H54 (cell line): ENCODE results near the gene ANXA8L1.
"Not testable (repeated sequence)": the region's sequence is repeated elsewhere in the genome, so short reads cannot be mapped to it uniquely, and the experiment has no call there.

Experiments used
- DNase-seq: peaks from one replicate; pipeline ENCODE4 v3.0.0; 2011; ENCODE audit warnings: low spot score, mixed read lengths; ENCODE audit not compliant: insufficient read length
- FAIRE-seq: peaks from 3 replicates; lab custom pipeline; 2011; peaks lifted over from hg19 to GRCh38; lab: Jason Lieb, UNC
- POLR2A ChIP-seq: IDR thresholded peaks from 2 replicates; pipeline ENCODE4 v1.6.1; 2011; ENCODE audit warnings: low read depth, mild to moderate bottlenecking, low read length

The ANXA8L1 gene, protein sequence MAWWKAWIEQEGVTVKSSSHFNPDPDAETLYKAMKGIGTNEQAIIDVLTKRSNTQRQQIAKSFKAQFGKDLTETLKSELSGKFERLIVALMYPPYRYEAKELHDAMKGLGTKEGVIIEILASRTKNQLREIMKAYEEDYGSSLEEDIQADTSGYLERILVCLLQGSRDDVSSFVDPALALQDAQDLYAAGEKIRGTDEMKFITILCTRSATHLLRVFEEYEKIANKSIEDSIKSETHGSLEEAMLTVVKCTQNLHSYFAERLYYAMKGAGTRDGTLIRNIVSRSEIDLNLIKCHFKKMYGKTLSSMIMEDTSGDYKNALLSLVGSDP

DNA sequence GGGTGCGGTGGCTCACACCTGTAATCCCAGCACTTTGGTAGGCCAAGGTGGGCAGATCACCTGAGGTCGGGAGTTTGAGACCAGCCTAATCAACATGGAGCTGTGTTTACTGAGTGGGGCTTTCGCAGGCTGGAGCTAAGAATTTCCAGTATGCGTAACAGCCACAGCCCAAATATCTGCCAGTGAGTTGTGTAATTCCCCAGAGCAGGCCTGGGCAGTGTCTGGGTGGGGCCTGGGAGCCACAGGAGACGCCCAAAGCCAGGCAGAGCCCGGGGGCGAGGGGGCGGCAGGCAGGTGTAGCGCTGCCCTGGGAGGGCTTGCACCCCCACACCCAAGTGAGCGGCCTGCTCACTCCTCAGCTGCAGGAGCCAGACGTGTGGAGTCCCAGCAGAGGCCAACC is at the start of gene ANXA8L1:
Gene ANXA8L1, plus strand, starts transcription at position 371 of the 400 bp plus-strand sequence. CDS start 76 bp downstream, outside the sequence.
- DNase-seq, FAIRE-seq: not testable (repeated sequence)

DNA sequence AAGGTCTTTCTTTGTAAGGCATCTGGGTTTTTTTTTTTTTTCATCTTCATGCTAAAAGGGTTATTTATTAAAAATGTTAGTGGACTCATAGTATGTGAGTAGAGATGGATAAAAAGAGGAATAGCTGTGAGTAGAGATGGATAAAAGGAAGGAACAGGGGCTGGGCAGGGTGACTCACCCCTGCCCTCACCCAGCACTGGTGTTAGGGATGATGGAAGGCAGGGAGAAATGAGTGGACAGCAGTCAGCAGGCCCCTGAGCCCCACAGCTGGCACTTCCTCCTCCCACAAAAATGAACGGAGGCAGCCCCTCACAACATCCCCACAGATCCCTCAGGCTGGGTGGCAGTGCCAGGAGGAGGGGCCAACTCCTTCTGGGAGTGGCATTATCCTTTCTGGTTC is 49.5 kb upstream of the ANXA8L1 start:
- DNase-seq, result no peak
- no peak for TF ChIP-seq POLR2A
- FAIRE-seq, result no peak

DNA sequence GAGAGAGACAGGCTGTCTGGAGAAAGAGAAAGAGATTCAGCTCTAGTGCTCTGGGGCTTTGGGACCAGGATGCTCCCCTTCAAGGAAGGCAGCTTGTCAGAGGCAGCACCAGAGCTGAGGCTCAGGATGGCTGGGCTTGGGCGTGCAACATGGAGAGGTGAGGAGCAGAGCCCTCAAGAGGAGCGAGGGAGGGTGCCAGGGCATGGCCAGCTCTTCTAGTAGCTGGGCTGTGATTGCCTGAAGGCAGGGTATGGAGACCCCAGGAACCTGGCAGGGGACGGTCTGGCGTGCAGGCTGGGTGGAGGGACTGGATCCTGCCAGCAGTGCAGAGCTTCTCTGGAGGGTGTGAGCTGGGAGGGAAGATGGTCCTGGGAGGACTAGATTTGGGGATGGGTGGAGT is 48.6 kb upstream of the ANXA8L1 start:
- DNase-seq (no peak), FAIRE-seq (no peak)
- no peak for TF ChIP-seq POLR2A

DNA sequence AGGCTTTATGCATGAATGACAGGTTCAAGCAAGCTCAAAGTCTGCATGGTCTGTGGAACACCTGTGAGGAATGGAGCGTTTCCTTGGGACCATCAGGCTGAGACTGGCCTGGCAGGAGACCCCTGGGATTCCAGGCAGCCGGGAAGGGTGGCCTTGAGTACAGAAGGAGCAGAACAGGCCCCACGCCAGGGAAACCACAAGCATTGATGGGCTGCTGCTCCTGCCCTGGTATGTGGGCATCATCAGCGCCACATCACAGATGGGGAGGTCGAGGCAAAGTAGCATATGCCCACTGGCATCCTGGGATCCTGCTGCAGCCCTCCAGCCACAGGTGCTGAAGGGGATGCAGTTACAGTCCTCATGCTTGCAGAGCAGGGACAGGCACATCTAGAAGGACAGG is 47.9 kb upstream of the ANXA8L1 start:
- FAIRE-seq (no peak), DNase-seq (no peak)
- TF ChIP-seq POLR2A, result no peak

DNA sequence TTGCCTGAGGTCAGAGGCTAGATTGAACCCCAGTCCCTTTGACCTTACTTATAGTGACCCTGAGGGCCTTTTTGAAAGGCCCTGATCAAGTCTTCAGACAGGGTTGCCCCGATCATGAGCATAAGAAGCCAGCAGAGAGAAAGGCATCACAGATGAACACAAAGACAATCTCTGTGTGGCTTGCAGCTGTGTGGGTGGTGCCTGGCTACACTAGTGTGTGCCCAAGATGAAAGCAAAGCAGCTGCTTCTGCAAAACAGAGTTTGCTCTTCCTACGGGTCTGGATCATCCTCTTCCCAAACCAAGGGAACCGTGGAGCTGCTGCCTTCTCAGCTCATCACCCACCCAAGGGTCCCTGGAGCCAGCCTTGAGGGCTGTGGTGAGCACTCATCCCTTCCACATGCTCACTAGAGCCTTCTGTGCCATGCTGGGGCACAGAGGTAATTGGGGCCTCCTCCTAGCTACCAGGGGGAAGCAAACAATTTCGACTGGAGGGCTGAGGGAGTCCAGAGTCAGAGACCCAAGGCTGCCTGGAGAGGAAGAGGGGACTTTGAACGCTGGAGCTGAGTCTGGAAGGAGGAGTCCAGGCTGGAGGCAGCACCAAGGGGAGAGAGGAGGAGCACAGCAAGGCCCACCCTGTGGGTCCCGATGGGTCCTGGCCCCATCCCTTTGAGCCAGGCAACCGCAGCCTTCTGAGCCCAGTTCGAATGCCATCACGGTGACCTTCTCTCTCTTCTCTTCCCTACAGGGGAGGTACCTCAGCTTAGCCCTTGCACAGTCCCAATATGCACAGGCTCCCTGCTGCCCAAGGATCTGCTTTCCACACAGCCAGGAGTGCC is 46.5 kb upstream of the ANXA8L1 start:
- DNase-seq, result no peak
- no peak for FAIRE-seq
- TF ChIP-seq POLR2A, result no peak

DNA sequence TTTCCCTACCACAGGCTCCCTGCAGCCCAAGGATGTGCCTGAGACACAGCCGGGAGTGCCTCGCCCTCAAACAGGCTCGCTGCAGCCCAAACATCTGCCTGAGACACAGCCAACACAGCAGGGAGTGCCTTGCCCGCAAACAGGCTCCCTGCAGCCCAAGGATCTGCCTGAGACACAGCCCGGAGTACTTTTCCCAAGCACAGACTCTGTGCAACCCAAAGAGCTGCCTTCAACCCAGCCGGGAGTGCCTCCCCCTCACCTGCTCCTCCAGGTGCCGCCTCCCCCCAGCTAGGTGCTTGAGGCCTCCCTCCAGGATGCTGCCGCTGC is 45.9 kb upstream of the ANXA8L1 start:
- TF ChIP-seq POLR2A, result no peak
- FAIRE-seq (no peak), DNase-seq (no peak)

DNA sequence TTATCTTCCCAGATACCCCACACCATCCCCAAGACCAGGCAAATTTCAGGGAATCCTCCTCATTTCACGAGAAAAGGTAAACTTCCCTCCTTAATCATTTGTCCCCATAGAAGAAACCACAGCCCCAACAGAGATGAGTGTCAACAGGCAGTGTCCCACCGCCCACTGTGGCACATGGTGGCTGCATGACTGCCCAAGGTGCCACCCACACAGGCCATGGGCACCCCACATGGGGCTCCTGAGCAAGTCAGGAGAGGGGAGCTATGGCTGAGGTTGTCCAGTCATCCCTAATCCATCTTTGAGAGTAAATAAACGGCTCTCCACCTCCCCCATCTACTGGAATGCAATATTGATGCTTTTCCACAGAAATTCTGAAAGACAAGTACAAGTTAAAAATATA is 44.7 kb upstream of the ANXA8L1 start:
- no peak for FAIRE-seq
- DNase-seq, result no peak

DNA sequence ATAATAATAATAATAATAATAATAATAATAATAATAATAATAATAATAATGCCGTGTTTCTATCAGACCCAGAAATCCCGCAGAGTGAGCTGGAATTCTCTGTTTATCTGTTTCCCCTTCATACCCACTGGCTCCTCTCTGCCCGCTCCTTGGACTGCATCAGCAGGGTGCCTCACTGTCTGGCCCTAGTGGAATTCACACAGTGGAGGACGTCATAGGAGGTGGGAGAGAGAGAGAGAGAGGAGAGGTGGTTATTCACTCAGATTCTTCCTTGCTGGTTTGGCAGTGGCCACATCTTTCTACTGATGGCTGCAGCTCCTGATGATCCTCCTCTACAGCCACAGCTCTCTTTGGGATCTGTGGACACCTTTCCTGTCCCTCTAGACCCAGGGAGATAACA is 10.1 kb upstream of the ANXA8L1 start:
- DNase-seq, FAIRE-seq: not testable (repeated sequence)

More for the DNA sequence above, 44.7 kb upstream of the ANXA8L1 start:
- TF ChIP-seq POLR2A, result no peak

DNA sequence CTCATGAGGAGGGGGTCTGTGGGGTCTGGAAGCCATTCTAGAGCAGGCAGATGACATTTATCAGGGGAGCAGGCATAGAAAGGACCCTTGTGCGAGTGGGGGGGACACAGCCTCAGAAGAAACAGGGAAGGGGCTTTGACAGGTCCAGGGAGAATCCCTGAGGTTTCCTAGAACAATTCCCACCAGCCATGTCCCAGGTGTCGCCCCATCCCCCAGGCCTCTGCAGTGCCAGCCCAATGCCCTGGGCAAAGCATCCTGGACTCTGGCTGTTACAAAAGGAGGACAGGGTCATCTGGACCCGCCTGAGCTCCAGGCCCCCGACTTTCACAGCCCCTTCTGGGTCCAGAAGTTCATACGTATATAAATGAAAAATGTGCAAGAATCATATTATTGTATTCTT is 8.4 kb upstream of the ANXA8L1 start:
- not testable (repeated sequence) for FAIRE-seq, DNase-seq

DNA sequence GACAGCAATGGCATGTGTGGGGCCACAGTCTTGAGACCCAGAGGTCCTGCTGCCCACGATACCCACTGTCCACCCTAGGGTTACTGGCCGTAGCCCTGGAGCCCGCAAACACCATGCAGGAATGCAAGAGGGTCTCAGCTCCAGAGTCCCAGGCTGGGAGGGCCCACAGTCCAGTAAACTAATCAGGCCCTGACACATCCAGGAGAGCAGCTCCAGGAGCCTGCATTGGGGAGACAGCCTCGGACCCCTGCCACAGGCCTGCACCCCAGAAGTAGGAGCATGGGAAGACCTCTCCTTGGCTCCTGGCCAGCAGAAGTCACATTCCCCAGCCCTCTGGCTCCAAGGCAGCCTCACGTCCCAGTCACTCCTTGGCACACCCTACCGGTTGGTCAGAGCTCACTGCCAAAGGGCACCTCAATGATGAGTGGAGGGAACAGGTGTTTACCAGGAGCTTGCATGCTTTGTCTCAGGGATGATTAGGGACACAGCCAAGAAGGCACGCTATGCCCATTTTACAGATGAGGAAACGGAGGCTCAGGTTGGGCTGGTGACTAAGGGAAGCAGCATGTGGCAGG is 7.8 kb upstream of the ANXA8L1 start:
- DNase-seq, FAIRE-seq: not testable (repeated sequence)

DNA sequence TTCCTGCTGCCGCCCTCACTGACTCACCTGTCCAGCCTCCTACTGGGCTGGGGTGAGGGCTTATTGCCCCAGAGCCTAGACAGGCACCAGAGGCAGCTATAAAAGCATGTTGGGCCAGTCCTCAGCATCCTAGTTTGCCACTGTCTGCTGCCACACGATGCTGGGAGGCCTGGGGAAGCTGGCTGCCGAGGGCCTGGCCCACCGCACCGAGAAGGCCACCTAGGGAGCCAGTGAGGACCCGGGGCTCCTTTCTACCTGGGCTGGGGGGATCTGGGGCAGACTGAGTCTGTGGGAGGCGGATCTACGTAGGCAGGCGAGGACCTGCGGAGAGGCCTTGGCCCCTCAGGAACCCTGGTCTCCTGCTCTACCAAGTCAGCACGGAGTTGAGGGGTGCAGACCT is 6.6 kb upstream of the ANXA8L1 start:
- not testable (repeated sequence) for DNase-seq, FAIRE-seq

DNA sequence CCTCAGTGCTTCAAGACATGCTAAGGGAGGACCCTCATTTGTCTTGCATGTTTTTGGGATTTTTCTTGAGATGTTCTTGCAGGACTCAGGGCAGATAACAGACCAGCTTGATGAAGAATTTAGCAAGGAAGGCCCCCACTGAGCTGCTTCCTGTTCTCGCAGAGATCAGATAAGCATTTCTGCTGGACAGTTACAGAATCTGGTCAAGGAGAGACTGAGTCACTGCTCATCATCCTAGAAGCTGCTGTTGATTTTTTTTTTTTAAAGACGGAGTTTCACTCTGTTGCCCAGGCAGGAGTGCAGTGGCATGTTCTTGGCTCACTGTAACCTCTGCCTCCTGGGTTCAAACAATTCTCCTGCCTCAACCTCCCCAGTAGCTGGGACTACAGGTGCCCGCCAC is 1.2 kb upstream of the ANXA8L1 start:
- FAIRE-seq, DNase-seq: not testable (repeated sequence)

DNA sequence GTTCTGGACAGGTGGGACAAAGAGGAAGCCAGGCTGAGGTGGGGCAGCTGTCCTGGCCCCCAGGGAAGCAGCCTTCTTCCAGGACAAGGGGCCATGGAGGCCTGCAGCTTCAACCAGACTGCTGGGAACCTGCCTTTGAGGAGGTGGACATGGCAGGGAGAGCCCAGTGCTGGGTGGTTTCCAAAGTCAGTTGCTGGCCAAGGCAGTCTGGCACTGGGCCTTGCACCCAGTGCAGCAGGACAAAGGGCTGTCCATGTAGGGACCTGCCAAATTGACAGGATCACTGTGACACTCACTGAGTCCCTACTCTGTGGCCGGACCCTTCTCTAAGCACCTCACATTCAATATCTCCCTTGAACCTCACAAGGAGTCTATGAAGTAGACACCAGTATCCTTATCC is 1.4 kb downstream of the ANXA8L1 start:
- not testable (repeated sequence) for DNase-seq, FAIRE-seq

DNA sequence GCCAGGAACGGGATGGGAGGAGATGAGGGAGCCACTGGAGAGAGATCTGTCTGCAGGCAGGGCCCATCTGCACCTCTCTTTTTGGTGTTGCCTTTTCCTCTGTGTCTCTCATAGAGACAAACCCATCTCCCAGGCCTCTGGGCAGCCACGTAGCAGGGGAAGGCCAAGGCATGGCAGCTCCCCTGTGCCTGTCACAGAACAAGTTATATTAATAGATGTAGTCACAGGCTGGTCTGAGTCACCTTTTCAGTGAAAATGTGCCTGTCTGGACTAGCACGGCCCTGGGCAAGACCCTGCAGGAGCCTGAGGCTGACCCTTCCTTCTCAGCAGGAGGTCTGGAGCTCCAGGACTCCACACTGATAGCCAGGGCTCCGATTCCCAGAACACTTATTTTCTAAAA is 2.1 kb downstream of the ANXA8L1 start:
- not testable (repeated sequence) for DNase-seq, FAIRE-seq

DNA sequence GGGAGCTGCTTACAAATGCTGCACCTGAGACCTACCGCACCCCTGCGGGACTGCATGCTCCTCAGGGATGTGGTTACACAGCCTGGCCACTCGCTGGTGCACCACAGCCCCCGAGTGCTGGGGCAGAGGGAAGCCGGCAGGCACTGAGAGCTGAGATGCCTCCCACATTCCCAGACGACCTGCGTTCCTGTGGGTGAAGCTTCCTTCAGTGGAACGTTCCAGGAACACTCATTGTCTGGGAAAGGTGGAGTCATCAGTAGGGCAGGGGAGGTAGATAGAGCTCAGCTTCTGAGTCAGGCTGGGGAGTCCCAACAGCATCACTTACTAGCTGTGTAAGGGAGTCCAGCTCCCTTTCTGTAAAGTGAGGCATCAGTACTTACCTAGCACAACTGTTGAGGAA is 2.5 kb downstream of the ANXA8L1 start:
- not testable (repeated sequence) for DNase-seq, FAIRE-seq

DNA sequence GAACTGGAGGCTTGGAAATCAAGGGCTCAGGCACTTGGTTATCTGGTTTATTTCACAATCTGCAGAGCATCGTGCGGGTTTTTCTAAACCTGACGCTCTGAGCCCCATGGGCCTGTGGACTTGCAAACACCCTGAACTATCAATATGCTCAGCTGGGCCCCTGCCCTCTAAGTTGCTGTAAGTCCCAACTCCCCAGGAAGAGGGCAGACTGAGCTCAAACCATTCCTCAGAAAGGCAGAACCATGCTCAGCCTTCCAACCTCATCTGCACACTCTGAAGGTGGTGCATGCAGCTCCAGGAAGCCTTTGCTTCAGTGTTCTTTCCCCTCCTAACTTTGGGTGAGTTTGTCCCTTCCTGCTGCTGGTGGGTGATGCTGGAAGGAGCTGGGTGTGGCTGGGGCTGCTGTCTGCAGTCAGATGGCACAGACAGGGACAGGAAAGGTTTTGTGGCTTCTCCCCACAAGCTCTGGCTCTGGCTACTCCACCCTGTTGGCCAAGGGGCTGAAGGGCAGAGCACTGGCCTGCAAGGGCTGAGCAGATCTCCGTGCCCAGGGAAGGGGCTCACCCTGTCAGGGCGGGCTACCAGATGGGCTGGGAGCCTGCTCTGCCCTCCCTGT is 3.8 kb downstream of the ANXA8L1 start:
- DNase-seq, FAIRE-seq: not testable (repeated sequence)

DNA sequence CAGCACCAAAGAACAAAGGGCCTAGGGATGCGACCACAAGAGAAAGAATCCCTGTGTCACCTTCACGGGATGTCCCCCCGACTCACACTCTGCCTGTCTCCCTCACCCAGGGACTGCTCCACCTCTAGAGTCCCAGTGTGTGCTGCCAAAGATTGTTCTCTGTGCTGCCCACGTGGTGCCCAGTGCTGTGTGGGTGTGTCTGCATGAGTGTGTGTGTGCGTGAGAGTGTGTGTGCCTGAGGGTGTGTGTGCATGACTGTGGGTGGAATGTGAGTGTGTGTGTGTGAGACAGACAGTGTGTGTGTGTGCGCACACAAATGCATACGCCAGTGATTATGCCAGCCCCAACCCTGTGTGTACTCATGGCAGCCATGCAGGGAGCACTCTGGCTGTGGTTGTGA is 10.3 kb downstream of the ANXA8L1 start:
- not testable (repeated sequence) for DNase-seq, FAIRE-seq

DNA sequence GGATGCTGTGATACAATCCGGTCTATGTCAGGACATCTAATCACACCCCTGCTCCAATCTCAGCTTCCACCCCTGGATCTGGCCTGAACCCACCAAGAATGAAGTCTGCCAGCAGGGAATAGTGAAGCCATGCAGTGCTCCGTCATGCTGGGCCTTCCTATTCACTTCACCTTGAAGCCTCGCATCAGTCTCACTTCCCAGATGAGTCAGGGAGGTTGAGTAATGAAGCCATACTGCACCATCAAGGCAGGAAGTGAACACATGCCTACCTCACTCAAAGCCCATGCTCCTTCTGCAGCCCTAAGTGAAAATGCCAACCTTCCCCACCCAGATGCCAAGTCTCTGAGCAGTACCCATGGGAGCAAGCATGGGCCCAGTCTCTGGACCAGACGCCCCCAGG is 11.1 kb downstream of the ANXA8L1 start:
- DNase-seq, FAIRE-seq: not testable (repeated sequence)

DNA sequence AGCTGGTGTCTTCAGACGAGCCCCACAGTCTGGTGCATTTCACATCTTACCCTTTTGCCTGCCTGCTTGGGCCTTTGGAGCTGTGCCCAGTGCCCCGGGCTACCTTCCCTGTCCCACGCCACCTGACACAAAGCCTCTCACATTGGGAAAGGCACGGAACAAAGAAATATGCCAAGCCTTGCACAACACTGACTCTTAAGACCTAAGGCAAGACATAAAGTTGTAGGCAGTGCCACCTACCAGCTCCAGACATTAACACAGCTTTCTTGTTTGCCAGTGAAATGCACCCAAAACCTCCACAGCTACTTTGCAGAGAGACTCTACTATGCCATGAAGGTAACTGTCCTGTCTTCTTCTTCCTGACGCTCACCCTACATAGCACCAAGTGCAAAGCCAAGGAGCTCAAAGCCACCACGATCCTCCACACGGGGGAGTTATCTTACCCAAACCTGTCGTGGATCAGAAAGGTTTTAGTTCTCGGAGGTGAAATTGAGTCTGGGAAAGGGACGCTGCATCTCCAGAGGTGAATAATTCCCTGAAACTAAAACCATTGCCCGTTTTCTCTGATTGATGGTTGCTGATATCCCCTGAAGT is 11.8 kb downstream of the ANXA8L1 start:
- DNase-seq, FAIRE-seq: not testable (repeated sequence)
